T-helper 17 cell (primary cell): ENCODE data around the gene PEX1. TPM values are rescaled to one million over a fixed set of nuclear protein-coding genes. Genes with fewer than 3 reads are reported as not detected.
"Not testable (repeated sequence)": the region's sequence is repeated elsewhere in the genome, so short reads cannot be mapped to it uniquely, and the experiment has no call there.

Experiments used
- ATAC-seq: fragments of 150-1000 bp; cut with Tn5 transposase; 2 replicates; pipeline ENCODE4 v1.10.0; 2021; ENCODE audit warnings: mild to moderate bottlenecking, moderate library complexity
- DNase-seq, 3 donors: peaks; one replicate each; pipeline versions ENCODE4 v3.0.0 to v3.0.0-alpha.2; 2020 to 2021
- H3K9me3 ChIP-seq: one replicate; pipeline ENCODE4 v1.7.0; 2013; ENCODE audit warnings: low read length, mild to moderate bottlenecking; ENCODE audit not compliant: control insufficient read depth, poor library complexity, severe bottlenecking
- H3K27ac Mint-ChIP-seq: one replicate; pipeline ENCODE4 v1.8.0; 2022; ENCODE audit warnings: mild to moderate bottlenecking, moderate library complexity, mixed read lengths
- H3K27me3 Mint-ChIP-seq: one replicate; pipeline ENCODE4 v1.8.0; 2022; ENCODE audit warnings: mixed read lengths
- H3K36me3 Mint-ChIP-seq: one replicate; pipeline ENCODE4 v1.8.0; 2022; ENCODE audit warnings: low read depth, mixed read lengths
- H3K4me1 Mint-ChIP-seq: one replicate; pipeline ENCODE4 v1.8.0; 2022; ENCODE audit warnings: mild to moderate bottlenecking, mixed read lengths
- H3K4me3 Mint-ChIP-seq: one replicate; pipeline ENCODE4 v1.8.0; 2022; ENCODE audit warnings: mild to moderate bottlenecking, moderate library complexity, mixed read lengths
- total RNA-seq, 4 donors: library from RNA in 2 of 4; stranded (reverse) in 2 of 4; gene quantifications; one replicate each; pipeline ENCODE4 v1.2.3 and lab custom pipeline; 2022 to 2026

Gene PEX1
- total RNA-seq, 2 donors from 2014 or later = 18.2 to 19.1 TPM

DNA sequence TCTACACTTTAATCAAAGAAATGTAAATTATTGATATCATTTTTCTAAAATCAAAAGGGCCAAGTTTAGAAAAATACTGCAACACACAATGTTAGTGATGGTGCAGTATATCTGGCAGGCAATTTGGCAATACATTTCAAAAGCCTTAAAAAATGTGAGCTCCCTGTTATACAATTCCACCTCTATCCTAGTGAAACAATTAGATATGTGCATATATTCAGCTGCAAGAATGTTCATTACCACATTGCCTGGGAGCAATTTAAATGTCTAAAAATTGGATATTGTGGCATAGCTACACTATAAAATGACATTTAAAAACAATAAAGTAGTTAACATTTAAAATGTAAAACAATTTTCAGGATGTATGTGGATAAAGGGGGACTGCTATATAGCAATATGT lies 40.5 kb downstream of the PEX1 start:
- no peak for ATAC-seq
- DNase-seq = no peak
- no peaks in the 10 kb centered on the region for H3K27me3 Mint-ChIP-seq
- no peak overlapping the region for H3K27ac Mint-ChIP-seq
- H3K36me3 Mint-ChIP-seq = peaks cover 2% of the 10 kb centered on the region
- no peaks in the 10 kb centered on the region for H3K9me3 ChIP-seq
- H3K4me1 Mint-ChIP-seq = no peaks in the 10 kb centered on the region
- no peak overlapping the region for H3K4me3 Mint-ChIP-seq

DNA sequence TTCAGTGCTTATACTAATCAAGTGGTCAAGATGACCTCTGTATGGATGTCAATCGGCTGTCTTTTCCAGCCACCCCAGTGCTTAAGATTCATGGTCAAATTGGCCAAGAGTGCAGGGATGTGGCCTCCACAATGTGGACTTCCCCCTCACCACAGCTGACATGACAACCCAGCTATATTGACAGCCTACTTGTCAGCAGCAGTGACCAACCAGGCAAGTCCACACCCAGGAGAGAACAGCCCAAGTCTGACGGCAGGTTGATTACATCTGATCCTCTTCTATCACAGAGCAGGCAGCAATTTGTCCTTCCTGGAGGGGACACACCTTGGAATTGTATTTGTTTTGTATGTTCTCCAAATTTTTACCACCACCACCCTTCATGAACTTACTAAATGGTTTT lies 42.3 kb downstream of the PEX1 start:
- no peaks in the 10 kb centered on the region for H3K27me3 Mint-ChIP-seq
- DNase-seq (no peak), ATAC-seq (no peak)
- H3K36me3 Mint-ChIP-seq = peaks cover 2% of the 10 kb centered on the region
- H3K4me1 Mint-ChIP-seq = no peaks in the 10 kb centered on the region
- no peak overlapping the region for H3K4me3 Mint-ChIP-seq
- H3K9me3 ChIP-seq = no peaks in the 10 kb centered on the region
- no peak overlapping the region for H3K27ac Mint-ChIP-seq

DNA sequence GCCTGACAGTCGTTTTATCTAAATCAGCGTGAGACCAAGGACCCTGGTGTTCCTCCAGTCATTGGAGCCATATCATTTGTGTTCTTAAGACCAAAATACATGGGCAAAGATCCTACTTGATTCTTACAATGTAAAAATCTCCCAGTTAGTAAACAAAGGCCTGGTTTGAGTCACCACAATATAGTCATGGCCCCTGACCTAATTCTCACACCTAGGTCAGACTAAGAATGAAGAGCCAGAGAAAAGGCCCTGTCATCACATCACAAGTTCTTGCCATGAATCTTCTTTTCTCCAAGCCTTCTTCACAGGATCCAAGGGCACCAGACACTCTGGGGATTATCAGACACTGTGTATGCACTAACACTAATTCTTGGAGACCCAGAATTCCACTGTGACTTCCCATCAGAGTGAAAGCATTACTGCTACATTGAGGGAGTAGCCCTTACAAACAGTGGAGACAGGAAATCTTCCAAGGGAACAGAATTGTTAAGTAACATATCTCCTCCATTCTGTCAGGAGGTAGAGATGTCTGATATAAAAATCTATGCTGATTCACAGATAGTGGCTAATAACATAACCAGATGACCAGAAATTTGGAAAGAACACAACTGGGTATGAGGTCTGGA lies 42.9 kb downstream of the PEX1 start:
- no peaks in the 10 kb centered on the region for H3K4me1 Mint-ChIP-seq
- DNase-seq (no peak), ATAC-seq (no peak)
- H3K36me3 Mint-ChIP-seq = peaks cover 2% of the 10 kb centered on the region
- no peak overlapping the region for H3K4me3 Mint-ChIP-seq
- no peak overlapping the region for H3K27ac Mint-ChIP-seq
- no peaks in the 10 kb centered on the region for H3K9me3 ChIP-seq
- H3K27me3 Mint-ChIP-seq = no peaks in the 10 kb centered on the region

DNA sequence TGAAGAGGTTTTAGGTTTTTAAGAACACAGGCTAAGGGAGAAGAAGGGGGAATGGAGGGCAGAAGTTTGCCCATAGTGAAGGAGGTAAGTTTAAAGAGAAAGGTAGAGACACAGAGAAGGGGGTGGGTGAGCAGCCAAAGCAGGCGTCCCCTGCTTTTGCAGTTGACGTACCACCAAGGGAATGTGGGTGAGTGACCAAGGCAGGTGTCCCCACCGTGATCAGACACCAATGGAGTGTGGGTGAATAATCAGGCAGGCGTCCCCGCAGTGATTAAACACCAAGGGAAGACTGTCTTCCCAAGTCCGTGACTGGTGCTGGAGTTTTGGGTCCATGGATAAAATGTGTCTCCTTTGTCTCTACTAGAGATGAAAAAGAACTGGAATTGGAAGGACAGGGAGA lies 44.1 kb downstream of the PEX1 start:
- ATAC-seq, H3K4me3 Mint-ChIP-seq, H3K27ac Mint-ChIP-seq, H3K27me3 Mint-ChIP-seq, DNase-seq, H3K4me1 Mint-ChIP-seq, H3K36me3 Mint-ChIP-seq, H3K9me3 ChIP-seq: not testable (repeated sequence)

DNA sequence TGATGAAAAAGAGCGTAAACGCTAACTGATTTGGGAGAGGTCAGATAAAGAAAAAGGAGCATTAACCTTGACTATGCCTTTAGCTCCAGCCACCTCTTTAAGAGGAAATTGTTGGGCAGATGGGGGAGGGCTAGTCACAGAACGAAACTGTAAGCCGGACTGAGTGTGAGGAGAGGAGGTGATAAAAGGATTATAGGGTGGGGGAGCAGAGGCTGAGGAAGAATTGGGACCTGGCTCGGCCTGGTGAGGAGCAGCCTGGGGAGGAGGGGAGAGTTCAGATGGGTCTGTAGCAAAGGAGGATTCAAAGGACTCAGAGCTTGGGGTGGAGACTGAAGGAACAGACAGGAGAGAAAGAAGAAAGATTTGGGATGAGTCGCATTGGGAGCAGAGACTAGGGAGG lies 44.7 kb downstream of the PEX1 start:
- ATAC-seq, H3K27ac Mint-ChIP-seq, H3K9me3 ChIP-seq, H3K4me1 Mint-ChIP-seq, H3K36me3 Mint-ChIP-seq, DNase-seq, H3K4me3 Mint-ChIP-seq, H3K27me3 Mint-ChIP-seq: not testable (repeated sequence)

DNA sequence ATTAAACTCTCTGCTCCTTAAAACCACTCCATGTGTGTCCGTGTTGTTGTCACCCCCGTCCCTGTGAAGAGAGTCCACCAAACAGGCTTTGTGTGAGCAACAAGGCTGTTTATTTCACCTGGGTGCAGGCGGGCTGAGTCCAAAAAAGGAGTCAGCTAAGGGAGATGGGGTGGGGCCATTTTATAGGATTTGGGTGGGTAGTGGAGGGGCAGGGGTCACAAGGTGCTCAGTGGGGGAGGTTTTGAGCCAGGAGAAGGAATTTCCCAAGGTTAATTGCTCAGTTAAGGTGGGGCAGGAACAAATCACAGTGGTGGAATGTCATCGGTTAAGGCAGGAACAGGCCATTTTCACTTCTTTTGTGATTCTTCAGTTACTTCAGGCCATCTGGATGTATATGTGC lies 49.2 kb downstream of the PEX1 start:
- not testable (repeated sequence) for H3K27ac Mint-ChIP-seq, ATAC-seq, H3K4me3 Mint-ChIP-seq, H3K36me3 Mint-ChIP-seq, DNase-seq, H3K4me1 Mint-ChIP-seq, H3K27me3 Mint-ChIP-seq, H3K9me3 ChIP-seq

DNA sequence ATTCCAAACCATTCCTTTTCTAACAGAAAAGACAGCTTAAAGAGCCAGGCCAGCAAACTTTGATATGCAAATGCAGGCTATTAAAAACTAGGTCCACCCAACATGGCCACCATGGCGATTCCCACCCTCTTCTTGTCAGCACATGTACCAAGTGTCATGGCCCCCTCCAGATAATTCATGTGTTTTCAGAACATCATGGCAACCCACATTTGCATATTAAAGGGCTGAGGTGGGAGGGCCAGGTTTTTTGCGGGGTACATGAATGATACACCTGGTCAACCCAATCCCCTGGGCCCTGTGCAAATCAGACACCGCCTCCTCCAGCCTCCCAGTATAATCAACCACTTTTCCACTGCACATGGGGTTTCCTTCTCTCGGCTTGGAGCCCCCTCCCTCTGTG lies 49.6 kb downstream of the PEX1 start:
- H3K4me3 Mint-ChIP-seq = no peak overlapping the region
- DNase-seq (no peak), ATAC-seq (no peak)
- H3K36me3 Mint-ChIP-seq = peaks cover 3% of the 10 kb centered on the region
- H3K27ac Mint-ChIP-seq = no peak overlapping the region
- H3K4me1 Mint-ChIP-seq = no peaks in the 10 kb centered on the region
- no peaks in the 10 kb centered on the region for H3K9me3 ChIP-seq
- H3K27me3 Mint-ChIP-seq = no peaks in the 10 kb centered on the region

DNA sequence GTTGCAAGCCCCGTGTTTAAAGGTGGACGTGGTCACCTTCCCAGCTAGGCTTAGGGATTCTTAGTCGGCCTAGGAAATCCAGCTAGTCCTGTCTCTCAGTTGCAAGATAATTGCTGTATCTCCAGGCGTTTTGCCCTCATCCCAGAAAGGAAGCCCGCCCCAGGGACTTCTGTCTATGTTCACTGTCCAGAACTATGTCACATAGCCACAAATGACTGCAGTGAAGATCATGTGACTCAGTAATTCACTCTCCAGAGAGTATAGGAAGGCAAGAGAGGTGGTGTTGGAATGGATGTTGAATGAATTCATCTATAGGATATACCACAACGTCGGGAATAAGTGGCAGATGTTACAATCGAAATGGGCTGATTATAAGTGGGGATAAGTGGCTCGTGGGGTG lies 50.2 kb downstream of the PEX1 start:
- H3K9me3 ChIP-seq = no peaks in the 10 kb centered on the region
- H3K27me3 Mint-ChIP-seq = no peaks in the 10 kb centered on the region
- peaks cover 3% of the 10 kb centered on the region for H3K36me3 Mint-ChIP-seq
- DNase-seq = no peak
- H3K27ac Mint-ChIP-seq = no peak overlapping the region
- H3K4me3 Mint-ChIP-seq = no peak overlapping the region
- H3K4me1 Mint-ChIP-seq = no peaks in the 10 kb centered on the region
- ATAC-seq = no peak

DNA sequence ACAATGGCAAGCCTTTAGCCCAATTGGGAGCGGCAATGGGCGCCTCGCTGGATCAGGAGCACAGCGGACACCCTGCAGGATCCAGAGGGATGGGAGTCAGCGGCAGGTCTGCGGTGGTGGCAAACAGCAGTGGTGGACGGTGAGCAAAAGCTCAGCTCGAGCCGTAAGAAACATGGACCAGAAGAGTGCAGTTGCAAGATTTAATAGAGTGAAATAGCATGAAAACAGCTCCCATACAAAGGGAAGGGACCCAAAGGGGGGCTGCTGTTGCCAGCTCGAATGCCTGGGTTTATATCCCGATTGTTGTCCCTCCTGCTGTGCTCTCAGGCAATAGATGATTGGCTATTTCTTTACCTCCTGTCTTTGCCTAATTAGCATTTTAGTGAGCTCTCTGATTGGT lies 50.6 kb downstream of the PEX1 start, which contains the start of gene ERVW-1:
TSS of gene ERVW-1 (minus strand) at position 266 of the 400 bp plus-strand sequence. CDS start 7,565 bp downstream, outside the sequence.
- not testable (repeated sequence) for DNase-seq, H3K36me3 Mint-ChIP-seq, H3K4me1 Mint-ChIP-seq, H3K27ac Mint-ChIP-seq, H3K9me3 ChIP-seq, H3K27me3 Mint-ChIP-seq, H3K4me3 Mint-ChIP-seq, ATAC-seq

DNA sequence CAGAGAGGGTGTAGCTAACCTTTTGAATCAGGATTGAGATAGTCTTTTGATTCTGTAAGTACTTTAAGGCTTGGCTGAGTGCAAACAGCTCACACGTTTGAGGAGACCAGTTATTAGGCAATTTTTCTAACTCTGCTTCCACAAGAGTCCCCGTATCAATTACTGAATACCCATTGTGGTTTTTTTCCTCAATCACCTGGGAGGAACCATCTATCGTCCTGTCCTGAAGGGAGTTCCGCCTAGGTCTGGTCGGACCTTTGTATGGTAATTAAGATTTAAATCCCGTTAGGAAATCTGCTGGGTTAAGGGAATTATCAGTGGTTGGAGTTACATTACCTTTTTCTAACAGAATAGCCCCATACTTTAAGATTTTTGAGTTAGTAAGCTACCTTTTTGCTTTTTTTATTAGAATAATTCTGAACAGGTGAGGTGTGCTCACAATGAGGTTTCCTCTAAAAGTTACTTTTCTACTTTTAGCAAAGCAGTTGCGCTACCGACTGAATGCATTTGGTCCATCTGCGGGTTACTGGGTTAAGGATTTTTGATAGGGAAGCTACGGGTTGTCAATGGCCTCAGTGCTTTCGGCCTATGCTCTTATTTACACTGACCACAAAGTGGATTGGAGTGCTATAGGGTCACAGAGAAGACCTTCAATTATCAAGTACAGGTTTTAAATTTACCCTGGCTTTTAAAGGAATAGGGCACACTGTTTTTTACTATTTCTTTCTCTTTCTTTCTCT lies 52.3 kb downstream of the PEX1 start:
- ATAC-seq, H3K27ac Mint-ChIP-seq, H3K4me3 Mint-ChIP-seq, H3K9me3 ChIP-seq, H3K27me3 Mint-ChIP-seq, DNase-seq, H3K4me1 Mint-ChIP-seq, H3K36me3 Mint-ChIP-seq: not testable (repeated sequence)

DNA sequence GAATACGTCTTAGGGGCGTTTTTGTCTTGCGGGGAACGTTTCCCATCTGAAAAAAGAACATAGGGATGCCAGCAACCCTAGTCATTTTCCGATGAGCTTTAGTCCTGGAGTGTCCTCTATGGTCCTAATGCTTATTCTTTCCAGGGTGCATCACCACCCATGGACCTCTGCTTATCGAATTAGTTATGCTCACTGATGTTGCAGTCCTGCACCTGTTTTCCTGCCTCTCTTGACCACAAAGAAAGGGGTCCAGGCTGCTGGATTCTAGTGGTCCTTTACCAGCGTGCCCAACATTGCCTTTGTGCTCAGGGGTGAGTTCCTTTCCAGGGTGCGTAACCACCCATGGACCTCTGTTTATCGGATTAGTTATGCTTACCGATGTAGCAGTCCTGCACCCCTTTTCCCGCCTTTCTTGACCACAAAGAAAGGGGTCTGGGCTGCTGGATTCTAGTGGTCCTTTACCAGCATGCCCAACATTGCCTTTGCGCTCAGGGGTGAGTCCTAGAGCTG lies 53.0 kb downstream of the PEX1 start:
- not testable (repeated sequence) for H3K27ac Mint-ChIP-seq, H3K36me3 Mint-ChIP-seq, H3K27me3 Mint-ChIP-seq, ATAC-seq, DNase-seq, H3K9me3 ChIP-seq, H3K4me1 Mint-ChIP-seq, H3K4me3 Mint-ChIP-seq

DNA sequence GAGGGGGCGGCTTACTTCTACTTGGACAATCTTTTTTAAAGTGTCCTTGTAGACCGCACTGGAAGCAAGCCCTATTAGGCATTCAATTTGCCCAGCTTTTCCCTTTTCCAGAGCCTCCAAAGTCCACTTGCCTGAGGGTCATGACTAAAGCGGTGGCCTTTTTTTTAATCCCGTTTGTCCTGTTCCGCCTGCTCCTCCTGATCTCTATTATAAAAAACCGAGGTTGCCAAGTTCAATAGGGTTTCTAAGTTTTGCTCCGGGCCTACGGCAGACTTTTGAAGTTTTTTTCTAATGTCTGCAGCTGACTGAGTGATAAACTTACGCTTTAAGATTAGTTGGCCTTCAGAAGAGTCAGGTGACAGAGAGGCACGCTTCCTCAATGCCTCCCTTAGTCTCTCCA lies 54.3 kb downstream of the PEX1 start:
- not testable (repeated sequence) for H3K27ac Mint-ChIP-seq

DNA sequence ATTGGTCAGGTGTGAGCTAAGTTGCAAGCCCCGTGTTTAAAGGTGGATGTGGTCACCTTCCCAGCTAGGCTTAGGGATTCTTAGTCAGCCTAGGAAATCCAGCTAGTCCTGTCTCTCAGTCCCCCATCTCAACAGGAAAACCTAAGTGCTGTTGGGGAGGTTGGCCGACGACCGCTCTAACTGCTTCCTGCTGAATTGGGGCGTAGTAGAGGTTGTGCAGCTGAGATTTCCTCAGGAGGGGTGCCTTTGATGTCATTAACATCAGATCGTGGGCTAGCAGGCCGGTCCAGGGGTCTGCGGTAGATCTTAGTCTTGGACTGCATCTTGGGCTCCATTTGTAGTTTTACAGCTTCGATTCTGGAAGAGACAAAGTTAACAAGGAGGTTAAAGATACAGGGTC lies 59.7 kb downstream of the PEX1 start:
- ATAC-seq, H3K36me3 Mint-ChIP-seq, H3K9me3 ChIP-seq, H3K4me3 Mint-ChIP-seq, H3K27ac Mint-ChIP-seq, H3K27me3 Mint-ChIP-seq, DNase-seq, H3K4me1 Mint-ChIP-seq: not testable (repeated sequence)

More for the DNA sequence above, 54.3 kb downstream of the PEX1 start:
- H3K4me1 Mint-ChIP-seq, DNase-seq, ATAC-seq, H3K36me3 Mint-ChIP-seq, H3K27me3 Mint-ChIP-seq, H3K4me3 Mint-ChIP-seq, H3K9me3 ChIP-seq: not testable (repeated sequence)

DNA sequence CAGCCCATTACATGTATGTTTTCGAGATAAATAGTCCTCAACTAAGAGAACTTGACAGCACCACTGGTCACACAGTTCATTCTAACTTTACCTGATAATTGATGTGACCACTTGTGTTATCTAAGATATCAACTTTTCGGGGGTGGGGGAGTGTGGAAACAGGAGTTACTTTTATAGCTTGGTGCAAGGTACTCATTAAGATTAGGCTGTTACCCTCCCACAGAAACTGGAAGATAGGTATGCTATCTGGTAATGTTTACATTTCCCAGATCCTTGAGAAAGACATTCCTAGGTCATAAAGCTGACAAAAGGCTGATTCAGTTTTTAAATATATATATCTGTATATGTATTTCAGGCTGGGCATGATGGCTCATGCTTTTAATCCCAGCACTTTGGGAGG lies 61.6 kb downstream of the PEX1 start:
- ATAC-seq = no peak
- no peaks in the 10 kb centered on the region for H3K27me3 Mint-ChIP-seq
- H3K36me3 Mint-ChIP-seq = peaks cover 3% of the 10 kb centered on the region
- H3K4me1 Mint-ChIP-seq = no peaks in the 10 kb centered on the region
- H3K4me3 Mint-ChIP-seq = no peak overlapping the region
- H3K9me3 ChIP-seq = no peaks in the 10 kb centered on the region
- no peak for DNase-seq
- no peak overlapping the region for H3K27ac Mint-ChIP-seq
